ENCODE measurements around the gene NFIA.

The NFIA gene

DNA sequence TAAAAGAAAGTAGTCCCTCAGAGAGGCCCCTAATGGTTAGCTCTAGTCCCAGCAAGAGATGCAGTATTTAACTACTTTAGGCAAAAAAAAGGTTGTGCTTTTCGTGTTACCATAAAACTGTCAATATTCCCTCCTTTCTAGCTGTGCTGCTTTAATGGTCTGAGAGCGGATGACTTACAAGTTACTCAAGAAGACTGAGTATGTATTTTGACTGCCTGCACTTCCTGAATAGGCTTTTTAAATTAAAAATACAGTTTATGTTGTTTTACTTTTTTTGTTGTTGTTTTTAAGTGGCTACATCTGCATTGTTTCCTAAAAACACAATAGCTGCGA is 152.2 kb downstream of the NFIA start:
- Histone ChIP-seq H3K27ac (no peak overlapping the region), H3K9ac (ENCODE audit: insufficient read length) (no peak overlapping the region), H3K36me3 (ENCODE audit: insufficient read depth, low read length) (no peaks in the 10 kb centered on the region), H3K9me3 (ENCODE audit: low read depth, low read length) (no peaks in the 10 kb centered on the region), H3K4me3 (no peak overlapping the region)
- no peak for TF ChIP-seq FOXP2 (optimal IDR thresholded peaks at IDR 0.05; ENCODE audit: control extremely low read depth, extremely low read length, insufficient read depth)
- no peak for TF ChIP-seq POLR2AphosphoS5 (IDR thresholded peaks at IDR 0.05; ENCODE audit: borderline replicate concordance, low read depth, low read length)
- TF ChIP-seq EZH2 (IDR thresholded peaks at IDR 0.05): no peak
- DNase-seq (ENCODE audit: low read depth, low spot score): no peak

- Histone ChIP-seq H3K4me3 (no peak overlapping the region), H3K9ac (ENCODE audit: insufficient read length) (no peak overlapping the region), H3K36me3 (ENCODE audit: insufficient read depth, low read length) (no peaks in the 10 kb centered on the region), H3K9me3 (ENCODE audit: low read depth, low read length) (no peaks in the 10 kb centered on the region), H3K27ac (no peak overlapping the region)
- no peak for DNase-seq (ENCODE audit: low read depth, low spot score)
- TF ChIP-seq EZH2 (IDR thresholded peaks at IDR 0.05) (no peak), POLR2AphosphoS5 (IDR thresholded peaks at IDR 0.05; ENCODE audit: borderline replicate concordance, low read depth, low read length) (no peak)
Observed at GRCh38 chr1:61237147-61237546, 154.8 kb downstream of the NFIA start.

DNA sequence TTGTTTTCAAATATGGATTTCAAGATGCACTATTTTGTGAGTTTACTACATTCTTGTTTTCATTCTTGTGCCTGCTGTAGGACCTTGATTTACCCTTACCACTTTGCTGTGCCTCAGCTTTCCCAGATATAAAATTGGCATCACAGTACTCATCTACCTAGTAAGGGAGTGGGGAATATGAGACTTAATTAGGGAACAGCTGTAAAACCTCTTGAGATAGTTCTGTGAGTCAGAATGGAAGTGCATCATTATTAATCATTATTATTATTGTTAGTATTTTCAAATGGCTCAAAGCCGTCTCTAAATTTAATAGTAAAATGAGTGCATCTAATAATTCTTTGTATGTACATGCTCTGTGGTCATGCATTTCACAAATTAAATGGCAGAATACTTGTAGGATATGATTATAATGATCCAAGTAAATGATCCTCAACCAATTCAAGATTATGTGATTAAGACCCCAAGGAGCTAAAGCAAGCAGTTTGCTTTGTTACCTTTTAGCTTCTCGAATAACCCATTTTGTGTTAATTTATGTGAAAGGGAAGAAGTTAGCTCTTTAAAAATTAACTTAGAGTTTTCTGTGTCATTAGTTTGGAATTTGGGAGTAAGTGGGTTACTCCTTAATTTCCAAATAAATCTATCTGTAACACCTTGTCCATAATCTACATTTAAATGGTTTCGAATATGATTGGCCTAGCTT is 155.4 kb downstream of the NFIA start:
- H3K27ac ChIP-seq: no peak overlapping the region
- H3K9me3 ChIP-seq (ENCODE audit: low read depth, low read length): no peaks in the 10 kb centered on the region
- no peak for DNase-seq (ENCODE audit: low read depth, low spot score)
- H3K4me3 ChIP-seq: no peak overlapping the region
- no peak for TF ChIP-seq POLR2AphosphoS5 (IDR thresholded peaks at IDR 0.05; ENCODE audit: borderline replicate concordance, low read depth, low read length)
- TF ChIP-seq FOXP2 (optimal IDR thresholded peaks at IDR 0.05; ENCODE audit: control extremely low read depth, extremely low read length, insufficient read depth): no peak
- no peak for TF ChIP-seq EZH2 (IDR thresholded peaks at IDR 0.05)
- H3K9ac ChIP-seq (ENCODE audit: insufficient read length): no peak overlapping the region
- no peaks in the 10 kb centered on the region for H3K36me3 ChIP-seq (ENCODE audit: insufficient read depth, low read length)

DNA sequence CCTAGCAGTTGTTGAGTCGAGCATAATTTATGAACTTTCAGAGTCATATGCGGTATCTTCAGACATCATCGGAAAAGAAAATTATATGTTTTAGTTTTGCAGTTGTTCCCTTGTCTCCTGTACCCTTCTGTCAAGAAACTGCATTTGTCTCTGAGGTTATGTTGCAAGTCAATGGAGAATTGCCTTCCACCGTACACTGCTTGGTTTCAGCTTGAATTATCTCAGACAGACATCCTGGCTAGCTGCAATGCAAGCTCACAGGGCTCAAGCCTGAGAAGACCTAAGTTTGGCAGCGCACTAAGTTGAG is 156.0 kb downstream of the NFIA start:
- no peak overlapping the region for H3K27ac ChIP-seq
- H3K9me3 ChIP-seq (ENCODE audit: low read depth, low read length): no peaks in the 10 kb centered on the region
- no peak for DNase-seq (ENCODE audit: low read depth, low spot score)
- no peaks in the 10 kb centered on the region for H3K36me3 ChIP-seq (ENCODE audit: insufficient read depth, low read length)
- no peak overlapping the region for H3K4me3 ChIP-seq
- no peak overlapping the region for H3K9ac ChIP-seq (ENCODE audit: insufficient read length)
- no peak for TF ChIP-seq FOXP2 (optimal IDR thresholded peaks at IDR 0.05; ENCODE audit: control extremely low read depth, extremely low read length, insufficient read depth)

DNA sequence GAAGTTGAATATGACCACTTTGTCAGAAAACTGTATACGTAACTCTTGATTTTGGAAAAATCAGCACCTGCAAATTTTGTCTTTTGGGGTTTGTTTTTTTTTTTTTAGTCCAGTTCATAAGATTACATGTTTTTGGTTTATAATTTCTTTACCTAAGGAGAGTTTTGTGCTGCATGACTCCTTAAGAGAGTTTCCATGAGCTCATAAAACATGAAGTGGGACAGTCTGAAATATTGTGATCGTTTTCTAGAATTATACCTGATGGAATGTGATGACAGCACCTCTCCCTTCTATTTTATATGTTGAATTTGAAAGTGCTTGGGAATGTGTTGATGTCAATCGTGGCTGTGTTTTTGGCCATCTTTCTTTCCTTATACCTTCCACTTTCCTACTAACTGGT is 158.5 kb downstream of the NFIA start:
- DNase-seq (ENCODE audit: low read depth, low spot score): no peak
- Histone ChIP-seq H3K36me3 (ENCODE audit: insufficient read depth, low read length) (no peaks in the 10 kb centered on the region), H3K9me3 (ENCODE audit: low read depth, low read length) (no peaks in the 10 kb centered on the region), H3K9ac (ENCODE audit: insufficient read length) (no peak overlapping the region), H3K4me3 (no peak overlapping the region), H3K27ac (no peak overlapping the region)
- TF ChIP-seq POLR2AphosphoS5 (IDR thresholded peaks at IDR 0.05; ENCODE audit: borderline replicate concordance, low read depth, low read length) (no peak), EZH2 (IDR thresholded peaks at IDR 0.05) (no peak), FOXP2 (optimal IDR thresholded peaks at IDR 0.05; ENCODE audit: control extremely low read depth, extremely low read length, insufficient read depth) (no peak)

DNA sequence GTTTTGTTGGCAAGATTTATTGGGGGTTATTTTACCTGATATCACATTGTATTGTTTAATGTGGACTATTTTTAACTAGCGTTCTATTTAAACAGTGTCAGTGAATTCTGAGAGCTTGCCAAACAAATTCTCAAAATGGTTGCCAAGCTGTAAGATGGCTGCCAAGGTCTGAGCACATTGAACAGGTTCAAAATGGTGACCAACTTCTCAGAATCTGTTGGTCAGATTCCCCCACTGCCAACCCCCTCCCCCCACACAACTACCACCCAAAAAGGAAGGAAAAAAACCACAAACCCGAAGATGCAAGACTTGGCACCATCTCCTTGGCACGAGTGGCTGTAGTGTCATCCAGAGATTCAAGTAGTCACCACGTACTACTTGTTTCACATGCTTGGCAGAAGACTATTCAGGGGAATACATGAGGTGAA is 159.1 kb downstream of the NFIA start:
- Histone ChIP-seq H3K4me3 (no peak overlapping the region), H3K9me3 (ENCODE audit: low read depth, low read length) (no peaks in the 10 kb centered on the region; the same call in 1 of the 2 replicates), H3K27ac (no peak overlapping the region), H3K9ac (ENCODE audit: insufficient read length) (no peak overlapping the region), H3K36me3 (ENCODE audit: insufficient read depth, low read length) (no peaks in the 10 kb centered on the region)
- TF ChIP-seq FOXP2 (optimal IDR thresholded peaks at IDR 0.05; ENCODE audit: control extremely low read depth, extremely low read length, insufficient read depth) (no peak), EZH2 (IDR thresholded peaks at IDR 0.05) (no peak), POLR2AphosphoS5 (IDR thresholded peaks at IDR 0.05; ENCODE audit: borderline replicate concordance, low read depth, low read length) (no peak)
- no peak for DNase-seq (ENCODE audit: low read depth, low spot score)

GRCh38 chr1:61241973-61242381 is 159.6 kb downstream of the NFIA start:
- H3K4me3 ChIP-seq: no peak overlapping the region
- no peak for DNase-seq (ENCODE audit: low read depth, low spot score)
- TF ChIP-seq POLR2AphosphoS5 (IDR thresholded peaks at IDR 0.05; ENCODE audit: borderline replicate concordance, low read depth, low read length): no peak
- TF ChIP-seq FOXP2 (optimal IDR thresholded peaks at IDR 0.05; ENCODE audit: control extremely low read depth, extremely low read length, insufficient read depth): no peak
- no peak for TF ChIP-seq EZH2 (IDR thresholded peaks at IDR 0.05)
- H3K27ac ChIP-seq: no peak overlapping the region
- H3K9me3 ChIP-seq (ENCODE audit: low read depth, low read length): no peaks in the 10 kb centered on the region; the same call in 1 of the 2 replicates
- no peak overlapping the region for H3K9ac ChIP-seq (ENCODE audit: insufficient read length)
- no peaks in the 10 kb centered on the region for H3K36me3 ChIP-seq (ENCODE audit: insufficient read depth, low read length)

DNA sequence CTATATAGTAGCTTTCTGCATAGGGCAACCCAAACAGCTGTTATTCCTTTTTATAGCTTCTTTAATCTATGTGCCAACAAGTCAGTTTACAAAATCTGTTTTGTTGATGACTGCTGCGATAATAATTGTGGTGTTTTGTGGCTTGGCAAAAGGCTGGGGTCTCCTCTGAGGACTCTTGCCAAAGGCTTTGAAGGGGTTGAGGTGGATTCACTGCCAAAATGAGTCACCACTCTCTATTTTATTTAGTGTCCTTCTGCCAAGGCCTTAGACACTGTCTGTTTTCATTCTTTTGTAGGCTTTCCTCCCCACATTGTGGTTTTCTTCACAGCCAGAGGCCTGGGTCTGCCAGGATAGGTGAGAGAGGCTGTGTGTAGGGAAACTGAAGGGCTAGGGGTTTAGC is 161.8 kb downstream of the NFIA start:
- no peak overlapping the region for H3K4me3 ChIP-seq
- DNase-seq (ENCODE audit: low read depth, low spot score): no peak
- H3K9ac ChIP-seq (ENCODE audit: insufficient read length): no peak overlapping the region
- TF ChIP-seq FOXP2 (optimal IDR thresholded peaks at IDR 0.05; ENCODE audit: control extremely low read depth, extremely low read length, insufficient read depth) (no peak), POLR2AphosphoS5 (IDR thresholded peaks at IDR 0.05; ENCODE audit: borderline replicate concordance, low read depth, low read length) (no peak), EZH2 (IDR thresholded peaks at IDR 0.05) (no peak)
- H3K27ac ChIP-seq: no peak overlapping the region
- H3K9me3 ChIP-seq (ENCODE audit: low read depth, low read length): no peaks in the 10 kb centered on the region; the same call in 1 of the 2 replicates
- no peaks in the 10 kb centered on the region for H3K36me3 ChIP-seq (ENCODE audit: insufficient read depth, low read length)

GRCh38 chr1:61245696-61246400 is 163.5 kb downstream of the NFIA start:
- Histone ChIP-seq H3K9ac (ENCODE audit: insufficient read length) (no peak overlapping the region), H3K36me3 (ENCODE audit: insufficient read depth, low read length) (no peaks in the 10 kb centered on the region), H3K27ac (no peak overlapping the region), H3K4me3 (no peak overlapping the region), H3K9me3 (ENCODE audit: low read depth, low read length) (no peaks in the 10 kb centered on the region; the same call in 1 of the 2 replicates)
- no peak for TF ChIP-seq POLR2AphosphoS5 (IDR thresholded peaks at IDR 0.05; ENCODE audit: borderline replicate concordance, low read depth, low read length)
- no peak for TF ChIP-seq EZH2 (IDR thresholded peaks at IDR 0.05)
- TF ChIP-seq FOXP2 (optimal IDR thresholded peaks at IDR 0.05; ENCODE audit: control extremely low read depth, extremely low read length, insufficient read depth): no peak
- DNase-seq (ENCODE audit: low read depth, low spot score): no peak
